GM21723 (cell line): ENCODE results near the gene NSUN2.

Source experiments
- ATAC-seq: cut with Tn5 transposase; IDR thresholded peaks from one replicate; pipeline ENCODE4 v1.9.1; 2021; ENCODE audit warnings: mild to moderate bottlenecking, moderate library complexity; ENCODE audit not compliant: unreplicated experiment

The NSUN2 gene

DNA sequence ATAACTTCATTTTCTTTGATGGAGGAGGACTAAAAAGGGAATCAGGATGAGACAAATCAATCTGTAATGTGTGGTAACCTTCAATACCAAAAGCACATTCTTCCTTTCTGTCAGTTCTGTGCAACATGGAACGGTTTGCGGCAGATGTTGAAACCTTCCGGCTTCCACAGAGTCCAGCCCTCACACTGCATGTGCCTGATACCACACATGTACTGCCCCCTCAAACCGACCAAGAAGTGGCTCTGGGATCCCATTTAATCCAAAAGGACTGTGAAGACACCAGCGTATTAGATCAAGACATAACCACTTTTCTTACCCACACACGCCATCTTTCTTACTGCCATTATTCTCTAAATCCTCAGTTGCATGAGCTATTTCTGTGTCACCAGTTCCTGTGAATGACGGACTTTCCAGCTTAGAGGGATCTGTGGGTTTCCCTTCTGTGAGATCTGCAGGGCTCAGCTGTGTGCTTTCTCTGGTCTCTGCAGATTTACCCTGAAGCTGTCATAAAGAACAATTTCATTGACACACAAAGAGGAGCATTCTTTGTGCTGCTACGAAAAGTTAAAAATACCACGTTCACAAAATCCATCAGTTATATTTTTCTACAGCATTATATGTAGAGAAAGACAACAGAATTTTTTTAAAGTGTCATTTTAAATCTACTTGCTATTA is 25.8 kb downstream of the NSUN2 start:
- ATAC-seq, result no peak

GRCh38 chr5:6604946-6605345 is 27.9 kb downstream of the NSUN2 start:
- ATAC-seq, result no peak

DNA sequence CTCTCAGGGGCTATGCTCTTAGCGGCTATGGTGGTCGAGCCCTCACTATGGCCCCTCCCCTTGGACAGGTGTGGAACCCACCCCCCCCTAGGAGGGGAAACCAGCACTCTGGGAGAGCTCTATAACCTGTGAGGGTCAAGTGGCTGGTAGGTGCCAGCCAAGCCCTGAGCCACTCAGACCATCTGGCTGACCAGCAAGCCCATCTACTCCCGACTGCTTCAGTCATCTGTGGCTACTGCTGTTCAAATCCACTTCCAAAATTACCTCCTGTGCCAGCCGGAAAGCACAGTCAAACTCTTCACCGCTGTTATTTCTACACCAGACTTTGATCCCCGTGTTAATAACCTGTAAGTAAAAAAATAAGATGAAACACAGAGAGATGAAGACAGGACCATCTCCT is 28.5 kb downstream of the NSUN2 start:
- ATAC-seq, result no peak

DNA sequence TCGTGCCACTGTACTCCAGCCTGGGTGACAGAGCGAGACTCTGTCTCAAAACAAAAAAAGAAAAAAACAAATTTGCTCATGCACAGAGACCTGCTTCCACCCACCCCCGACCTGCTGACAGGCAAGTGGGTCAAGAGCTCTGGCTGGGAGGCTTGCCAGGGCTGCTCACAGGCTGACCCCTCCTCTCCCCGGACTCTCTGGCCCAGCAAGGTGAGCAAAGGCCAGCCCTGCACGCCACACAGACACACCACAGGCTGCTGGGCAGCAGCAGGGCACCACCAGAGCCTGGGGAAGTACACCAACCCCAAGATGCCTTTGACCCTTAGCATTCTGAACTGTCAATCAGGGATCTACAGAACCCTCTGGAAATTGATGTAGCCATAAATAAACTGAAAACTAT is 29.2 kb downstream of the NSUN2 start:
- ATAC-seq, result no peak

DNA sequence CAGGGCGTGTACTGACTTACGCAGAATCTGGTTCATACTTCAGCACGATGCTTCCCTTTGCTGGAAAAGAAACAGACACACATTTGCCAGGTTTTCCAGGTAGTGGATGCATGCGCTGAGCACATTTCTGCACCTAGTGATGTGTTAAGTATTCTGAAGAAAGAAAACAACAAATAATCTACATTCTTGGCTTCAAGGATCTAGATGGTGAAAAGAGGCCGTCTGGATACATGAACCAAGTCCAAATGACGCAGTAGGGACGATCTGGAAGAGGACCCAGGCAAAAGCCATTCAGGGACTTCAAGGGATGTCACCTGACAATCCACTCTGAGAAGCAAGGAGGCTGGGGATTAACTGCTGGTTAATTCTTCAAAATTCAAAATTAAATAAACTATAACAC is 30.4 kb downstream of the NSUN2 start:
- ATAC-seq, result no peak

DNA sequence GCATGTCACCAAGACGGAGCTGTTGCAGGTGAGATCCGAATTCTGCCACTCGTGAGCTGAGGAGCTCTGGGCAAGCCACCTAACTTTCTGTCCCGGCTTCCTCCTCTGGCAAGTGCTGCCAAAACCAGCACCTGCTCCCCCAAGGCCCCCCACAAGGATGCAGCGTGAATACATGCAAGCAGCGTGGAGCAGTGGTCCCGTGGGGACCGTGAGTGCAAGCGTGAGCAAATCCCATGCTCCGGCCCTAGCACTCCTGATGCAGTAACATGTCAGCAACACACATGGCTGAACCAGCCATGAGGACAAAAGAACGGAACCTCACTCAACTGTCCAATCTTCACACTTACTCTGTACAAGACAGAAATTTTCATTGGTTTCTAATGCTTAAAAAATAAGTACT is 31.0 kb downstream of the NSUN2 start:
- no peak for ATAC-seq

DNA sequence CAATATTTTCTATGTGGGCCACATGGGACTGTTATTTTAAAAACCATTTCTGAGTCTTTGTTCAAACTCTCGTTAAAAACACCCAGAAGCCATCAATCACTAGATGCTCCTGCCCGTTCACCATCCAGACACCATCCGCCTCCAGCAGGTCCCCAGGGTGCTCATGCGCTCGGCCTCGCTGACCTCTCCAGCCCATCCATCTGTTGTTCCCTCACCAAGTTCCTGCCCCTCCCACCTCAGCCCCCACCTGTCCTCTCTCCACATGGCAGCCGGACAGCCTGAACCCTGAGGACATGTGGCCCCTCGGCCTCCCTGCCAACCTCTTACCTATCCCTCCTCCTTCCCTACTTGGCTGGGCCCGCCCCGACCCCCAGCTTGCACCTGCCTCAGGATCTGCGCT is 31.6 kb downstream of the NSUN2 start:
- no peak for ATAC-seq

- no peak for ATAC-seq
Observed at GRCh38 chr5:6599739-6600138, 33.1 kb downstream of the NSUN2 start.

- ATAC-seq, result no peak
Observed at GRCh38 chr5:6598351-6598900, 34.4 kb downstream of the NSUN2 start.

- ATAC-seq, result no peak
Observed at GRCh38 chr5:6597557-6597956, 35.3 kb downstream of the NSUN2 start.

GRCh38 chr5:6596388-6596787 is 36.5 kb downstream of the NSUN2 start:
- no peak for ATAC-seq

GRCh38 chr5:6595405-6595804 is 37.4 kb downstream of the NSUN2 start:
- no peak for ATAC-seq

- no peak for ATAC-seq
Observed at GRCh38 chr5:6594066-6594465, 38.8 kb downstream of the NSUN2 start.

GRCh38 chr5:6593148-6594016 is 39.5 kb downstream of the NSUN2 start:
- no peak for ATAC-seq

DNA sequence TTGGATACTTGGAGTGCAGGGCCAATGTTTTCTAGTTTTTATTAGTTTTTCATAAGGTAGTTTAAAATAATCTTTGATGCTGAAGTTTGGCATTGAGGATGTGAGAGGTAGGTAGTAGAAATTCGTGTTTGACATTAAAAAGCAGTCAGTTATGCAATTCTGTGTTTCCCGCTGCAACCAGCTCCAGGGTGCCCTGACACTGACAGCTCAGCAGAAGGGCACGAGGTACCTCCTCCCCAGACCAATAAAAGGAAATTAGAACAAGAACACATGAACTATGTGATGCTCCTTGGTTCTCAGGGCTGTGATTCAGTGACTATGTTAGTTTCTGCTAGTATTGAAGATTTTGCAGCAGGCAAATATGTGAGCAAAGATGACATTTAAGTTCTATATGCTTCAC is 40.2 kb downstream of the NSUN2 start:
- no peak for ATAC-seq

GRCh38 chr5:6591671-6592288 is 41.1 kb downstream of the NSUN2 start:
- ATAC-seq, result no peak

DNA sequence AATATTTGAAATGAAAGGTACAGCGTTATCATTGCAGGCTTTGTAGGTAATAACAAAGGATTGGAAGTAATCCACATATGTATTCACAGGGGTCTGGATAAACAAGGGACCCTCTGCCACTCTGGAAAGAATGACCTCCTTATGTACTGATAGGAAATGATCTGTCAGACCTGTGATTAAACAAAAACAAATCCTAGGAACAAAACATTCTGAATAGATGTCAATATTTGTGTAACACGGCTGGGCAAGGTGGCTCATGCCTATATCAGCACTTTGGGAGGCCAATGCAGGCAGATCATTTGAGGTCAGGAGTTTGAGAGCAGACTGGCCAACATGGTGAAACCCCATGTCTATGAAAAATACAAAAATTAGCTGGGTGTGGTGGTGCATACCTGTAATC is 42.3 kb downstream of the NSUN2 start:
- ATAC-seq, result no peak

DNA sequence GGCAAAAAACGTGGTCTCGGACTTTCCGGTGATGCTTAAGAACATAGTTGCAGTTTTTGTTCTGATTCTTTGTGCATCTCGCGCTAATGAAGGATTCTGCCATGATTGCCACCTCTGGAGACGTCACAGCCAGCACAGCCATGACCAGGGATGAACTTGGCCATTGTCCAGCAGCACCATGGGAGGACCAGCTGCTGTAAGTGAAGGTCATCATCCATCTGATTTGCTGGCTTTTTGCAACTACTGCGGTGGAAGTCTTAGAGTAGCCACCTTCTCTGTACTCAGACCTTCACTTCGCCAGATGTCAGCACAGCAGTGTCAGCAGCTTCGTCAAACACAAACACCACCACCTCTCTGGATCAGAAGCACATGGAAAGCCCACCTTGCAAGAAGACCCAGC is 45.7 kb downstream of the NSUN2 start:
- no peak for ATAC-seq

DNA sequence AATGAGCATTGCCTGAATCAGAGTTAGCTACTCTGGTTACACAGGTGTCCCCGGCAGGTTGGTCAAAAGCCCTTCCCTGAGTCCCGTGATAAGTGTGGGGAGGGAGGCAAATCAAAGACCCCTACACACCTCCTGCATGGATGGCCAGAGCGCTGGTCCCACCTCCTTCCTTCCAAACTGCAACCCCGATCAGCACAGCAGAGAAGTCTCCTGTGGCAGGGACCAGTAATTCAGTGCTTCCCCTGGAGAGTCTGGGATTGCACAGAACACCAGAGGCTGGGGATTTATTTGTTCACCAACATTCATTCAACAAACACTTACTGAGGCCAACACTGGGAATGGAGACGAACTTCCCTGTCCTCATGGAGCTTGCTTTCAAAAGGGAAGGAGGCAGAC is 46.2 kb downstream of the NSUN2 start:
- ATAC-seq, result no peak

GRCh38 chr5:6585939-6586646 is 46.8 kb downstream of the NSUN2 start:
- ATAC-seq, result no peak

DNA sequence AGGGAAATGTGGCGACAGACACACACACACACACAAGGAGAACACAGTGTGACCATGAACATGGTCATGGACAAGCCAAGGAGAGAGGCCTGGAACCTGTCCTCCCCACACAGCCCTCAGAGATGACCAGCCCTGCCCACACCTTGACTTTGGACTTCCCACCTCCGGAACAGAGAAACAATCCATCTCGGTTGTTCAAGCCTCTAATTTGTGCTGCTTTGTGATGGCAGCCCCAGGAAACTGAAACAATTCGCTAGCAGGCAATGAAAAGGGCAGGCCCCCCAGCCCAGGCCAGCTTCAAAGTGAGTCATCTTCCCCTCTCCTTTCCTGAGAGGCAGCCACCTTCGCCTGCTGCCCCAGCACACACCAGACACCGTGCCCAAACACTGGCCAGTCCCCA is 47.7 kb downstream of the NSUN2 start:
- no peak for ATAC-seq
